ENCODE measurements around the gene ZNF396. TPM values are rescaled to one million over a fixed set of nuclear protein-coding genes. Genes with fewer than 3 reads are reported as not detected.
A peak's percentile ranks its signal among the peaks of the same experiment; 100 is the strongest.

ZNF396 gene
- total RNA-seq, 1 donor from 2014 or later = 1.6 TPM

GRCh38 chr18:35337286-35337685 lies 39.9 kb downstream of the ZNF396 start:
- Mint-ChIP-seq H3K27ac (no peak overlapping the region), H3K4me1 (peaks cover 4% of the 10 kb centered on the region), H3K9me3 (no peaks in the 10 kb centered on the region), H3K4me3 (no peak overlapping the region), H3K27me3 (ENCODE audit: low read depth) (no peaks in the 10 kb centered on the region), H3K36me3 (peaks cover 58% of the 10 kb centered on the region)
- TF ChIP-seq, protein P1, sequence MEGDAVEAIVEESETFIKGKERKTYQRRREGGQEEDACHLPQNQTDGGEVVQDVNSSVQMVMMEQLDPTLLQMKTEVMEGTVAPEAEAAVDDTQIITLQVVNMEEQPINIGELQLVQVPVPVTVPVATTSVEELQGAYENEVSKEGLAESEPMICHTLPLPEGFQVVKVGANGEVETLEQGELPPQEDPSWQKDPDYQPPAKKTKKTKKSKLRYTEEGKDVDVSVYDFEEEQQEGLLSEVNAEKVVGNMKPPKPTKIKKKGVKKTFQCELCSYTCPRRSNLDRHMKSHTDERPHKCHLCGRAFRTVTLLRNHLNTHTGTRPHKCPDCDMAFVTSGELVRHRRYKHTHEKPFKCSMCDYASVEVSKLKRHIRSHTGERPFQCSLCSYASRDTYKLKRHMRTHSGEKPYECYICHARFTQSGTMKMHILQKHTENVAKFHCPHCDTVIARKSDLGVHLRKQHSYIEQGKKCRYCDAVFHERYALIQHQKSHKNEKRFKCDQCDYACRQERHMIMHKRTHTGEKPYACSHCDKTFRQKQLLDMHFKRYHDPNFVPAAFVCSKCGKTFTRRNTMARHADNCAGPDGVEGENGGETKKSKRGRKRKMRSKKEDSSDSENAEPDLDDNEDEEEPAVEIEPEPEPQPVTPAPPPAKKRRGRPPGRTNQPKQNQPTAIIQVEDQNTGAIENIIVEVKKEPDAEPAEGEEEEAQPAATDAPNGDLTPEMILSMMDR (IDR thresholded peaks at IDR 0.05; ENCODE audit: unreplicated experiment) = no peak
- no peak for DNase-seq (ENCODE audit: low spot score in 2 of 2, unreplicated experiment in 2 of 2)

GRCh38 chr18:35335866-35336265 lies 41.3 kb downstream of the ZNF396 start:
- Mint-ChIP-seq H3K9me3 (no peaks in the 10 kb centered on the region), H3K27me3 (ENCODE audit: low read depth) (no peaks in the 10 kb centered on the region), H3K4me1 (peaks cover 2% of the 10 kb centered on the region), H3K4me3 (no peak overlapping the region), H3K27ac (no peak overlapping the region), H3K36me3 (peaks cover 58% of the 10 kb centered on the region)
- TF ChIP-seq, protein P1 (IDR thresholded peaks at IDR 0.05; ENCODE audit: unreplicated experiment) = no peak
- no peak for DNase-seq (ENCODE audit: low spot score in 2 of 2, unreplicated experiment in 2 of 2)

DNA sequence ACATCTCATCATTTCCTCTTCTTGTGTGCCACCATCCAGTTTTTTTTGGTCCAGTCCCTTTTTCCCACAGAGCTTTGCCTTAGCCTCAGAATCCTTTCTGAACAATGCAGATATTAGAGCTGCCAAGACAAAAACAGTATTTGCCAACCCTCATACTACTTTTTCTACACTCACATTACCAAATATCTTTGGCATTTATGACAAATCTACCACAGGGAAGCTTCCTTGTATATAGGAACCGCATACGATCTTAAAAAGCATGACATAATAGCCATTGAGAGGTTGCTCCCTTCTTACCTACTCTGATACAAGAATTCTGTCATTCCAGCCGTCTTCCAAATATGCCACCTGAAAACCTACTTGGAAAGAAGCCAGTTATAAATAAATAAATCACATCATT lies 42.3 kb downstream of the ZNF396 start:
- Mint-ChIP-seq H3K27ac (peak overlapping the region; percentile 64), H3K4me1 (peaks cover 2% of the 10 kb centered on the region), H3K9me3 (no peaks in the 10 kb centered on the region), H3K4me3 (no peak overlapping the region), H3K27me3 (ENCODE audit: low read depth) (no peaks in the 10 kb centered on the region), H3K36me3 (peaks cover 54% of the 10 kb centered on the region)
- TF ChIP-seq, protein P1 (IDR thresholded peaks at IDR 0.05; ENCODE audit: unreplicated experiment) = no peak
- no peak for DNase-seq (ENCODE audit: low spot score in 2 of 2, unreplicated experiment in 2 of 2)

DNA sequence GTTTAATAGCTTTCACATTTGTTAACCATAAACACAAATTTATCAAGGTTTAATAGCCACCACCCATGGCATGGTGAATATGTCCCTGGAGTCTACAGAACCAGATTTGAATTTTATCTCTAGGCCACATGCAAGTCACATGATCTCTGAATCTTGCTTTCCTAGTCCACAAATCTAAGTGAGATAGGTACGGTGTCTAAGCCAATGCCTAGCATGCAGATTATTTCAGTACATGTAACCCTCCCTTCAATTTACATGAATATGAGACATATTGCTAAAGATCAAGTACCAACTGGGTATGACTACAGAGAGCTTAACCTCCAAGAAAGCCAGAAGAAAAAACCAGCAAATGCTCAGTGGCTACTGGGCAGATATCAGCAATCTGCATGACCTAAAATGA lies 42.9 kb downstream of the ZNF396 start:
- Mint-ChIP-seq H3K4me3 (no peak overlapping the region), H3K27me3 (ENCODE audit: low read depth) (no peaks in the 10 kb centered on the region), H3K4me1 (peaks cover 2% of the 10 kb centered on the region), H3K9me3 (no peaks in the 10 kb centered on the region), H3K36me3 (peaks cover 54% of the 10 kb centered on the region), H3K27ac (no peak overlapping the region)
- DNase-seq (ENCODE audit: low spot score in 2 of 2, unreplicated experiment in 2 of 2) = no peak
- TF ChIP-seq, protein P1 (IDR thresholded peaks at IDR 0.05; ENCODE audit: unreplicated experiment) = no peak

- TF ChIP-seq, protein P1 (IDR thresholded peaks at IDR 0.05; ENCODE audit: unreplicated experiment) = no peak
- Mint-ChIP-seq H3K4me3 (no peak overlapping the region), H3K4me1 (peaks cover 2% of the 10 kb centered on the region), H3K9me3 (peaks cover 10% of the 10 kb centered on the region), H3K36me3 (peaks cover 40% of the 10 kb centered on the region), H3K27me3 (ENCODE audit: low read depth) (no peaks in the 10 kb centered on the region), H3K27ac (no peak overlapping the region)
- DNase-seq (ENCODE audit: low spot score in 2 of 2, unreplicated experiment in 2 of 2) = no peak
These were observed 45.6 kb downstream of the ZNF396 start for GRCh38 chr18:35331367-35332087.
